IPS DF 6.9 (cell line): ENCODE measurements around the gene LIG1.

Experiments
- DNase-seq: peaks from one replicate; pipeline ENCODE4 v3.0.0-alpha.2; 2013; ENCODE audit warnings: low read depth, low spot score
- H3K27ac ChIP-seq: one replicate; pipeline ENCODE4 v1.5.1; 2013; ENCODE audit warnings: low read length, control low read depth
- H3K27me3 ChIP-seq: 2 replicates; pipeline ENCODE4 v1.6.1; 2013; ENCODE audit warnings: mild to moderate bottlenecking, low read length; ENCODE audit not compliant: control insufficient read depth, insufficient read depth
- H3K36me3 ChIP-seq: 2 replicates; pipeline ENCODE4 v1.6.1; 2013; ENCODE audit warnings: low read length; ENCODE audit not compliant: control insufficient read depth, insufficient read depth
- H3K4me1 ChIP-seq: 2 replicates; pipeline ENCODE4 v1.6.1; 2013; ENCODE audit warnings: low read length; ENCODE audit not compliant: control insufficient read depth, insufficient read depth
- H3K4me3 ChIP-seq: 2 replicates; pipeline ENCODE4 v1.5.1; 2013; ENCODE audit warnings: mild to moderate bottlenecking, low read length
- H3K9me3 ChIP-seq: 2 replicates; pipeline ENCODE4 v1.6.1; 2013; ENCODE audit warnings: low read length, inconsistent platforms; ENCODE audit not compliant: control insufficient read depth, insufficient read depth
- WGBS: extraction: QIAGEN DNeasy Blood & Tissue Kit; methylation state at CpG from one replicate; pipeline ENCODE4 v1.1.7; 2013; ENCODE audit warnings: mixed read lengths, missing lambda C conversion rate; ENCODE audit not compliant: insufficient read length, insufficient coverage; 5-methylcytosine and 5-hydroxymethylcytosine counted together

Gene LIG1

GRCh38 chr19:48181505-48181904 is 11.4 kb upstream of the LIG1 start:
- no CpG with 5 or more reads among the region's 5 CpGs for WGBS
- no peaks in the 10 kb centered on the region for H3K9me3 ChIP-seq
- no peaks in the 10 kb centered on the region for H3K4me1 ChIP-seq
- no peak for DNase-seq
- H3K4me3 ChIP-seq, result no peak overlapping the region
- H3K27ac ChIP-seq, result no peak overlapping the region
- H3K36me3 ChIP-seq, result no peaks in the 10 kb centered on the region
- no peaks in the 10 kb centered on the region for H3K27me3 ChIP-seq

- H3K4me3 ChIP-seq, result no peak overlapping the region
- no peak overlapping the region for H3K27ac ChIP-seq
- 0 out of 2 replicates have a peak, but pooled peaks cover 1% of the 10 kb centered on the region for H3K4me1 ChIP-seq
- 100% methylated on average over 1 of the region's 3 CpGs for whole genome bisulfite sequencing
- no peaks in the 10 kb centered on the region for H3K27me3 ChIP-seq
- no peak for DNase-seq
- no peaks in the 10 kb centered on the region; the same call in none of the 2 replicates for H3K36me3 ChIP-seq
- no peaks in the 10 kb centered on the region for H3K9me3 ChIP-seq
Observed at GRCh38 chr19:48176226-48176625, 6.1 kb upstream of the LIG1 start.

- H3K27ac ChIP-seq, result no peak overlapping the region
- no peaks in the 10 kb centered on the region; the same call in none of the 2 replicates for H3K36me3 ChIP-seq
- no CpG with 5 or more reads among the region's 10 CpGs for WGBS
- no peak for DNase-seq
- H3K4me1 ChIP-seq, result 0 out of 2 replicates have a peak, but pooled peaks cover 1% of the 10 kb centered on the region
- no peaks in the 10 kb centered on the region for H3K27me3 ChIP-seq
- H3K4me3 ChIP-seq, result no peak overlapping the region
- H3K9me3 ChIP-seq, result no peaks in the 10 kb centered on the region
Observed at GRCh38 chr19:48175578-48175977, 5.4 kb upstream of the LIG1 start.

DNA sequence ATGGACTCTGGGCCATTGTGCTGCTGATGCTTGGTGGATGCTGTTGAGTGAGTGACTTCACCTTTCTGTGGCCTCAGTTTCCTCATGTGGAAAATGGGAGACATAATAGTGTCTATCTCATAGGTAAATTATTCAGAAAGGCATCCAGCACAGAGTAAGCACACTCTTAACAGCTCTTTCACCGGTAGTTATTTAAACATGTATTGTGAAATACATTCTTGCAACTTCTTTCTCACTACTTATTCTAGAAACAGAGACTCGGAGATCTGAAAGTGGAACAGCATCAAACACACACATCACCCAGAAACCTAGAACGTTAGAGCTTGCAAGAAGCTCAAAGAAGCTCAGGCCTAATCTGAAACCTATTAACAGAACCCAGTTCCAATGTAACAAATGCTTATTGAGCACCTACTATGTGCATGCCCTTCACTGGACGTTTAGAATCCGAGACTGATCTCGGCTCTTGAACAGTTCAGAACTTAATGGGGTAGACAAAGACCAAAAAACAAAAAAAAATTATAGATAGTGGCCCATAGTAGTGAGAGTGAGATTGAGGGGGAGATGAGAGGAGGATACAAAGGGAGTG is 4.4 kb upstream of the LIG1 start:
- no peaks in the 10 kb centered on the region for H3K9me3 ChIP-seq
- no CpG with 5 or more reads among the region's 6 CpGs for WGBS
- H3K27ac ChIP-seq, result no peak overlapping the region
- no peak for DNase-seq
- H3K36me3 ChIP-seq, result no peaks in the 10 kb centered on the region; the same call in none of the 2 replicates
- no peak overlapping the region for H3K4me3 ChIP-seq
- H3K4me1 ChIP-seq, result 0 out of 2 replicates have a peak, but pooled peaks cover 1% of the 10 kb centered on the region
- no peaks in the 10 kb centered on the region for H3K27me3 ChIP-seq

GRCh38 chr19:48171710-48172109 is 1.6 kb upstream of the LIG1 start:
- Histone ChIP-seq H3K4me1 (0 out of 2 replicates have a peak, but pooled peaks cover 1% of the 10 kb centered on the region), H3K27me3 (no peaks in the 10 kb centered on the region), H3K9me3 (no peaks in the 10 kb centered on the region), H3K27ac (no peak overlapping the region), H3K36me3 (no peaks in the 10 kb centered on the region; the same call in none of the 2 replicates), H3K4me3 (no peak overlapping the region)
- no CpG with 5 or more reads among the region's 37 CpGs for WGBS
- no peak for DNase-seq

- Histone ChIP-seq H3K27me3 (no peaks in the 10 kb centered on the region), H3K9me3 (no peaks in the 10 kb centered on the region), H3K4me3 (peak overlapping the region; percentile 81), H3K27ac (no peak overlapping the region), H3K4me1 (0 out of 2 replicates have a peak, but pooled peaks cover 1% of the 10 kb centered on the region), H3K36me3 (no peaks in the 10 kb centered on the region; the same call in none of the 2 replicates)
- no CpG with 5 or more reads among the region's 21 CpGs for WGBS
- DNase-seq, result no peak
Observed at GRCh38 chr19:48170817-48171347, 738 bp upstream of the LIG1 start.

DNA sequence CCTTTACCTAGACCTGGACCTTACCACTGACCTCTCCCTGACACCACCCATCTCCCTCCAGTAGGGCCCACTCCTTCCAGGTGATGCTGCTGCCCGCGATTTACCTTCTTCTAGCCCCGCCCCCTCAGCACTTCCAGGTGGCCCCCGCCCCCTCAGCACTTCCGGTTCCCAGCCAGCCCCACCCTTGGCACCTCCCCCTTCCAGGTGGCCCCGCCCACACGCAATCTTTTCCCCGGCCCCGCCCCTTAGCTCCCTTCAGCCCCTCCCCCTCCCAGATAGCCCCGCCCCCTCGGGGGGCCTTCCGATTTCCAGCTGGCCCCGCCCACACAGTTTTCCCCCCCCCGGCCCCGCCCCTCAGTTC is 586 bp downstream of the LIG1 start:
- Histone ChIP-seq H3K27ac (no peak overlapping the region), H3K36me3 (no peaks in the 10 kb centered on the region; the same call in none of the 2 replicates), H3K27me3 (no peaks in the 10 kb centered on the region), H3K9me3 (no peaks in the 10 kb centered on the region), H3K4me3 (peak overlapping the region; percentile 81; the same call in 1 of the 2 replicates), H3K4me1 (0 out of 2 replicates have a peak, but pooled peaks cover 1% of the 10 kb centered on the region)
- WGBS, result no CpG with 5 or more reads among the region's 15 CpGs
- no peak for DNase-seq

DNA sequence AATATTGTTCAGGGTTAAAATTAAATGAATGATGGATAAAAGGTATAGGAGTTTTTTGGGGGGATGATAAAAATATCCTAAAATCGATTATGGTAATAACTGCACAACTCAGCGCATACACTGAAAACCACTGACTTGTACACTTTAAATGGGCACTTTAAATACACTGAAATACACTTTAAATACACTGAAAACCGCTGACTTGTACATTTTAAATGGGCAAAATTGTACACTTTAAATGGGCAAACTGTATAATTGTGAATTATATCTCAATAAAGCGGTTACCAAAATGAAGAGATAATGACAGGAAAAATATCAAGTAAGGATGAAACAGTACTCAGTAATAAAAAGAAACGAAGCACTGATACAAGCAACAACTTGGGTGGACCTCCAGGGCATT is 1.5 kb downstream of the LIG1 start:
- Histone ChIP-seq H3K9me3 (no peaks in the 10 kb centered on the region), H3K27ac (no peak overlapping the region), H3K36me3 (peaks cover 6% of the 10 kb centered on the region), H3K4me3 (no peak overlapping the region), H3K4me1 (0 out of 2 replicates have a peak, but pooled peaks cover 1% of the 10 kb centered on the region), H3K27me3 (no peaks in the 10 kb centered on the region)
- 100% methylated on average over 1 of the region's 5 CpGs for WGBS
- DNase-seq, result no peak

- Histone ChIP-seq H3K27me3 (no peaks in the 10 kb centered on the region), H3K27ac (no peak overlapping the region), H3K4me3 (no peak overlapping the region), H3K36me3 (peaks cover 6% of the 10 kb centered on the region), H3K9me3 (no peaks in the 10 kb centered on the region), H3K4me1 (no peaks in the 10 kb centered on the region)
- no peak for DNase-seq
- no CpG with 5 or more reads among the region's 12 CpGs for WGBS
Observed at GRCh38 chr19:48158210-48158790, 11.8 kb downstream of the LIG1 start.

DNA sequence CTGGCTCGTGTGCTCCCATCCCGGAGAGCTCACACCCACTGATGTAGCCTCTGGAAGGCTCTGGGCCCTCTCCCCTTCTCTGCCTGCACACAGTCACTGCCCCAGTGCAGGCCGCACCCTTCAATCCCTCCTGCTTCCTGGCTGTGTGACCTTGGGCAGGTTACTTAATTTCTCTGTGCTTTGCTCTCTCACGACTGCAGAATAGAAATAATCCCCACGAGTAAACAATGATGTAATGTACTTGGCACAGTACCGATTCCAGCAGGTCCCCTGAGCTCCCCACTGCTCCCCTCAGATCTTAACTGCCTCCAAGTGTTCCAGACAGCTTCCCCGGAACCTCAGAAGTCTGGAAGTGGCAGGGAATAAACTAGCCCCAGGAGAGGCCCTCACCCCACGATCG is 16.1 kb downstream of the LIG1 start:
- no CpG with 5 or more reads among the region's 9 CpGs for WGBS
- no peak overlapping the region for H3K4me3 ChIP-seq
- no peaks in the 10 kb centered on the region for H3K27me3 ChIP-seq
- H3K27ac ChIP-seq, result no peak overlapping the region
- no peaks in the 10 kb centered on the region for H3K9me3 ChIP-seq
- H3K36me3 ChIP-seq, result peaks cover 5% of the 10 kb centered on the region
- DNase-seq, result no peak
- H3K4me1 ChIP-seq, result no peaks in the 10 kb centered on the region
